ENCODE results near the gene ASPM. TPM values are rescaled to one million over a fixed set of nuclear protein-coding genes. Genes with fewer than 3 reads are reported as not detected.

Gene ASPM
- total and polyA plus RNA-seq, 2 of the 8 experiments (the other 6 are each of a cell fraction or from before 2014, with no cell fraction given), result 5.1 to 50.3 TPM

- H3K9me3 ChIP-seq (ENCODE audit: insufficient read depth in 2 of 2, low read depth in 1 of 2, low read length in 1 of 2), result peaks cover 27 to 28% of the 10 kb centered on the region in 2 experiments
- H3K56ac ChIP-seq (replicated peaks; ENCODE audit: insufficient read length, low read depth, low read length), result no peak overlapping the region
- H3K9ac ChIP-seq (replicated peaks in 1 of 4; ENCODE audit: extremely low read depth in 1 of 4, low read depth in 3 of 4, low read length in 3 of 4), result no peak overlapping the region
- no peaks in the 10 kb centered on the region for H3K23me2 ChIP-seq (ENCODE audit: low read depth, low read length)
- H3K23ac ChIP-seq (ENCODE audit: insufficient read length), result no peak overlapping the region
- no peaks in the 10 kb centered on the region for H3K4me1 ChIP-seq (replicated peaks in 1 of 4; ENCODE audit: control insufficient read depth in 3 of 4, insufficient read depth in 4 of 4, low read length in 3 of 4)
- no peaks in the 10 kb centered on the region for H3K79me1 ChIP-seq (ENCODE audit: low read depth, low read length)
- no peak overlapping the region for H2BK120ac ChIP-seq (replicated peaks; ENCODE audit: low read depth, low read length)
- no peak overlapping the region for H4K5ac ChIP-seq (ENCODE audit: insufficient read length, low read depth, low read length)
- H3K18ac ChIP-seq (ENCODE audit: extremely low read depth, low read length), result no peak overlapping the region
- POLR2A ChIA-PET (ENCODE audit: partially characterized antibody), result interaction anchor here (1.3 kb wide), 1 partner anchor 12 kb away, joined by 3 read pairs; no protein-coding TSS in a partner anchor
- no peak overlapping the region for H2BK20ac ChIP-seq (ENCODE audit: low read length)
- 96% methylated on average over 1 of the region's 1 CpG; no CpG with 5 or more reads in 1 of the 2 experiments for WGBS, 2 experiments (ENCODE audit: extremely low coverage in 1 of 2, insufficient coverage in 1 of 2, insufficient read length in 1 of 2, insufficient replicate concordance in 2 of 2, low coverage in 1 of 2, low lambda C conversion rate in 2 of 2, missing lambda C conversion rate in 1 of 2)
- no peak overlapping the region for H2BK5ac ChIP-seq (ENCODE audit: low read depth, low read length)
- no peak for FAIRE-seq
- no peaks in the 10 kb centered on the region for H3K27me3 ChIP-seq (replicated peaks in 1 of 4; ENCODE audit: control insufficient read depth in 3 of 4, extremely low read depth in 1 of 4, insufficient read depth in 3 of 4, low read length in 3 of 4)
- H3K79me2 ChIP-seq (ENCODE audit: control insufficient read depth in 1 of 2, insufficient read depth in 2 of 2, low read length in 2 of 2), result no peaks in the 10 kb centered on the region; a peak in 1 of 4 replicates
- H3K4me2 ChIP-seq (ENCODE audit: insufficient read depth in 1 of 2, low read depth in 2 of 2, low read length in 2 of 2), result no peak overlapping the region
- no peak overlapping the region for H2AFZ ChIP-seq (ENCODE audit: low read length)
- no peak overlapping the region for H3K14ac ChIP-seq (ENCODE audit: insufficient read length)
- no peak for DNase-seq (ENCODE audit: low read depth in 1 of 2, low spot score in 2 of 2)
- H3K27ac ChIP-seq (ENCODE audit: low read depth, low read length), result no peak overlapping the region
- no peaks in the 10 kb centered on the region for H4K20me1 ChIP-seq (replicated peaks in 1 of 2; ENCODE audit: control insufficient read depth in 1 of 2, insufficient read depth in 2 of 2, low read length in 2 of 2)
- CTCF ChIA-PET (ENCODE audit: partially characterized antibody), result interaction anchor here (2.1 kb wide), 1 partner anchor 9 kb away, joined by 5 read pairs; no protein-coding TSS in a partner anchor
- no peak overlapping the region for H2BK15ac ChIP-seq (ENCODE audit: low read length)
- H3K36me3 ChIP-seq (ENCODE audit: control insufficient read depth in 2 of 4, insufficient read depth in 4 of 4, low read length in 3 of 4), result peaks cover 6 to 58% (median 31%) of the 10 kb centered on the region in 4 experiments
- no peak overlapping the region for H4K91ac ChIP-seq (replicated peaks; ENCODE audit: insufficient read length, low read length)
- H3K4me3 ChIP-seq (ENCODE audit: extremely low read depth in 1 of 4, insufficient read depth in 2 of 4, low read depth in 3 of 4, low read length in 4 of 4), result no peak overlapping the region
- no peak overlapping the region for H3K4ac ChIP-seq (replicated peaks; ENCODE audit: insufficient read length, low read depth, low read length)
- no peak overlapping the region for H2AK5ac ChIP-seq (ENCODE audit: low read depth, low read length)
- TF ChIP-seq EGR1 (IDR thresholded peaks at IDR 0.05; ENCODE audit: borderline replicate concordance, low read depth, low read length) (no peak), RAD21 (IDR thresholded peaks at IDR 0.05 in 1 of 2, conservative IDR thresholded peaks at IDR 0.05 in 1 of 2; ENCODE audit: low read depth in 2 of 2, low read length in 2 of 2) (no peak), CBX5 (IDR thresholded peaks at IDR 0.05; ENCODE audit: low read depth, low read length) (no peak), SP1 (IDR thresholded peaks at IDR 0.05; ENCODE audit: low read depth, low read length) (no peak), CEBPB (IDR thresholded peaks at IDR 0.05; ENCODE audit: low read depth, low read length) (no peak)
- H2BK12ac ChIP-seq (ENCODE audit: low read depth, low read length), result no peak overlapping the region
- H4K8ac ChIP-seq (ENCODE audit: extremely low read depth, insufficient read depth, low read length), result no peak overlapping the region
These were observed 39.6 kb downstream of the ASPM start for GRCh38 chr1:197106869-197107268.

All from H1 (cell line).